Measurements from ENCODE around the gene TUSC1.
"Not testable (repeated sequence)": the region's sequence is repeated elsewhere in the genome, so short reads cannot be mapped to it uniquely, and the experiment has no call there.

Gene TUSC1

DNA sequence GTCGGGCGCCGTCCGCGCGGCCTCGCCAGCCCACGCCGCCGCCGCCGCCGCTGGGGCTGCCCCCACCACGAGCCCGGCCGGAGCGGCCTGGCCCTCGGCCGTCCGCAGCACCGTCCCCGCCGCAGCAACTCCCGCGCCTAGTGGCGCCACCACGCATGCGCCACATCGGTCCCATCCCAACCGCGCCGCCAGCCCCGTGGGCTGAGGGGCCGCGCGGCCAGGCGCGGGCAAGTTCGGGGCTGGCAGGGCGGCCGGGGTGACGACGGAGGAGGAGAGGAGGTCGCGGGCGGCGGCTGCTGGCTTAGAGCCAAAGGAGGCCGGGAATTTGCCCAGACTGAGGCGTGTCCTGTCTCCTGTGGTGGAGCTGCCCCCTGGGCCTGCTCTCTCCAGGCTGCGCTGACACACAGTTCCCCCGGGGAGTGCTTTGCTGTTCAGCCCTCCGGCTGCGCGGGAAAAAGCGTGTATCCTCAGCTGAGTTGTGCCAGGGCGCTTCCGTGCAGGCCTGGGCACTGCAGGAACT, at the start of gene TUSC1:
TSS of gene TUSC1 (minus strand) at position 298 of the 520 bp plus-strand sequence. CDS start at position 166, 132 bp downstream.
- DNase-seq = no peak

DNA sequence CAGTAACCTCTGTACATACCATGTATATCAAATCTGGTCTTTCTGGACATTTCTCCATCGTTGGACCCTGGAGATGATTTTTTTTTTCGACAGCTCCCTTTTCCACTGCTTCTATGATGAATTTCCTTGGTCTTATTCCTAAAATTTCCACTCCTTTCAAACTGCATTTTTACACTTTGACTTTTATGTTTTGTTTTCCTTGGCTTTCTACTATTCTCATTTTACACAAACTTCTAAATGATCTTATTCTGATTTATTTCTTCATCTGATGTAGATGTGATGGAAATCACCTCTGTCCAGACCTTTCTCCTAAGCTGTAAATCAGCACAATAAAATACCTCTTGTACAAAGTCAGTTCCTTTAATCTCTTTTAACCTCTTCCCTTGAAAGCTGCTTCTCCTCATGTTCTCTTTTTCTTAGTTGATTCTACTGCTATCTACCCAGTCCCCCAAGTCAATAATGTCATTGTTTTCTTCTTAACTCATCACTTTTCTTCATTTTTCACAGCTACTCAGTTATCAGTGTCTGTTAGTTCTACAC, 48.7 kb upstream of the TUSC1 start:
- DNase-seq = no peak

DNA sequence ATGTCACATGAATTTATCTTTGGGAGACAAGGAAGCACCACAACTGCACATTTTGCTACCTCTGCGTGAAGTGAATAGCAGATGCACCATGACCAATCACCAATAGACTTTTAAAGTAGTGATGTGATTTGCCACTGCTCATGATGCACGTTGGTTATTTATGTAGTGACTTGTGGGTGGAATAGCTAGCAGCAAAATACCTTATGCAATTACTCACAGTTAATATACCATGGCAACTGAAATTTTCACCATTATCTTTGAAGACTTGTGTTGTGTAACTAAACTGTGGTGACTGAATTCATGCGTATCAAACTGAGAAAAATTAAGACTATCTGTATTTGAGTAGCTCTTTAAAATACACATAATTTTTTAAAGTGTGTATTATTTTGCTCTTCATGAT, 46.2 kb upstream of the TUSC1 start:
- no peak for DNase-seq

DNA sequence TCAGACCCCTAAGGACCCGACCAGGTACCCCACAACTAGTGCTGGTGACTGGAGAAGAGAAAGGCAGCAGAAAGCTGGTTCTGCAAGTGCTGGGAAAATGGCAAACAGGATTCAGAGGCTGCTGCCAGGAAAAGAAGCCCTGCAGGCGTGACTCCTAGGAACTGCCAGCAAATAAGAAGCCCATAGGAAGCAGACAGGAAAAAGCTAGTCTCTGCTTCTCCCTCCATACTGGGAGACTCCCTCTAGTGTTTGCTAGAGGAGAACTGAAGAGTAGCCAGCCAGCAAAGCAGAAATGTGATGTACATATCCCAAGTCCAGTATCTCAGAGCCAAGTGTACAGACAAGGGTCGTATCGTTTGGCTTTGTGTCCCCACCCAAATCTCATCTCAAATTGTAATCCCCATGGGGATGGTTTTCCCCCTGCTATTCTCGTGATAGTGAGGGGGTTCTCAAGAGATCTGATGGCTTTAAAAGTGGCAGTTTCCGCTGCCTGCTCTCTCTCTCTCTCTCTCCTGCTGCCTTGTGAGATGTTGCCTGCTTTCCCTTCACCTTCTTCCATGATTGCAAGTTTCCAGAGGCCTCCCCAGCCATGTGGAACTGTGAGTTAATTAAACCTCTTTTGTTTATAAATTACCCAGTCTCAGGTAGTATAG, 38.1 kb upstream of the TUSC1 start:
- DNase-seq = no peak

DNA sequence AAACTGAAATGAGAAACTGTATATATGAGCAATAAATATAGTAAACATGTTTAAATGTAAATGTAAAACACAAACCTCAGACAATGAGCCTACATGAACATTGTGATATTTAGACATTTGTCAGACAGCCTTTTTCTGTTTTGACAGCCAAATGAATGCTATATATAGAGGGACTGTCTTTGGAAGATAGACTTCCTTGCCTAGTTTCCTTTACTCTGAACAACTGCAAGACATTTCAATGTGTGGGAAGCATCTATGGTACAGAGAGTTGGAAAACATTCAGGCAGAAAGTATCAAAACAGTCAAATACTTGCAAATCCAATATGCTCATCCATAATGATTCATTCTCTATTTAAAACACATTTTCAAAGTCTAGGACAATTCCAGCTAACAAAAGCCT, 31.7 kb upstream of the TUSC1 start:
- no peak for DNase-seq

DNA sequence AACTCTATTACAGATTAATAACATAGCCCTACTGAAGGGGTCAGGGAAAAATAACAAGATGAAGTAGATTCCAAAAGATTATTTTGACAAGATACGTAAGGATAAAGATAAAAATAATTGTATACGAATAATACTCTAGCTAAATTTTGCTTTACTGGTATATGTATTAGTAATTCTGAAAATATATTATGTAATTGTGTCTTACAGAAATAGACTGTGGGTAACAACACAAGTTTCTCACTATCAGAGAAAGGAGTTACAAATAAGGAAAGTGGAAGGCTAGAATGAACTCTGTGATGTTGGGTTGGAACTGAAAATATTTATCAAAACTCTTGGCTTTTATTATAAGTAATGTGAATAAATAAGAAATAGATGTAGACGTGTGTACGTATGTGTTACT, 26.6 kb upstream of the TUSC1 start:
- DNase-seq = no peak

DNA sequence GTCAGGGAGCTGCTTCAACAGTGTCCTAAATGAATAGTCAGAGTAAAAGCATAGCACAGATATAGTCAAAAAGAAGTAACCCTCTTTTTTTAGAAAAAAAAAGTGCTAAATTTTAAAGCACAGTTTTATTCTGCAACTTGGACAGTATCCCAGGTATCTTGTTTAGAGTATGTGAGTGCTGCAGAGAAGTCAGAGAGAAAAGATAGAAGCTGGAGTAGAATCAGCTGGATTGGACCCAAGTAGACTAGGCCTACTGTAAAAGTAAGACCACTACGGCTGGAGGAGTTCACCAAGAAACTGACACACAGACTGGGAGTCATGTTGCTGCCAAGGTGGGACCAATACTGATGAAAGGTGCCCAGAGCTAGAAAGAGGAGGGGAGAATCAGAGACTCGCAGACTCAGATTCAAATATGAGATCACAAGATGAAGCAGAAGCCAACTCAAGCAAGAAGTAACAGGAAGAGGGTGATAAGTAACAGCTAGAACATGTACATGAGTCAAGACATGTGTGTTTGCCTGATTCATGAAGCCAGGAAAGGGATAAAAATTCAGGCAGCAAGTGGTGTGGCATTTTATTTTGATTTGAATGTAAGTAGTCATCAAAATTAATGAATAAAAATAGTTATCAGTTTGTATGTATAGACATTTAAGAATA, 25.6 kb upstream of the TUSC1 start:
- no peak for DNase-seq

DNA sequence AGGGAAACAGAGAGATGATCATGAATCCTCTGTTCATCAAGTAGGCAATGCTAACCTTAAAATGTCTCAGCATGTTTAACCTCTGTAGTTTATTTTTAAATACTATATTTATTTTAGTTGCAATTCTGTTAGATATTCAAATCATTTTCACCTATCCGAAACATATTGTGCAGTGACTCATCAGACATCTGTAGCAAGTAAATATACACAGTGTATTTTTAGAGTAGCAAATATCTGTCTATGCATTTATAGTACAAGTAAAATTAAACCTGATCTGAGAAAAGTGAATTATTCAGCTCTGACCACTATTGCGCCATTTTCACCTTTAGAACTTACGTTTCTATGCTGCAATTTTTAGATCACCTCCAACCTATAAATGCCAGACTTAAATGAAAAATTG, 24.3 kb upstream of the TUSC1 start:
- no peak for DNase-seq

DNA sequence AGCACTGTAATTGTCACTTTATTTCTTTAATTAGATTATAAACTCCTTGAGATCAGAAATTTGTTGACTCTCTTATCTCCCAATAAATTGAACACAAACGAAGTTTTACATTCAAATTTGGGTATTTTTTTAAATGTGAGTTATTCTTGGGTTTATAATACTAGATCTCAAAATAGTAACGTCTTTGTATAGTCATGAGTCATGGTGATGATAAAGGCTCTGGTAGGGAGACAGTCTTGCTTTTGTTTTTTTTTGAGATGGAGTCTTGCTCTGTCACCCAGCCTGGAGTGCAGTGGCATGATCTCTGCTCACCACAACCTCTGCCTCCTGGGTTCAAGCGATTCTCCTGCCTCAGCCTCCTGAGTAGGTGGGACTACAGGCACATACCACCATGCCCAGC, 22.7 kb upstream of the TUSC1 start:
- not testable (repeated sequence) for DNase-seq

DNA sequence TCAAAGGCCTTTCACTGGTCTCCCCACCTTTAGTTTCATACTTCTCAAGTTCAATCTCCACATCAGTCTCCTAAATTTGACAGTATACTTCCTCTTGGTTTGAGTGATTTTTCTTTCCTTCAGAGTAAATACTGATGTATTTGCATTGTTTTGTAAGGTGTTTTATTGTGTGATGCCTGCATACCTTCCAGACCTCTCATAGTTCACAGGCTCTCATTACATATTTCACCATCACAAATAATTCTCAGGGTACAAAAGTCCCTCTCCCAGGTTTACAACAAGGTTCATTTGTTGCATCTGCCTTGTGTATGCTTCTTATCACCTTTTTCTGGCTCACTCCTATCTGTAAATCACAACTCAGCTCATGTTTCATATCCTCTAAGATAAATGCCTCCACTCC, 22.2 kb upstream of the TUSC1 start:
- DNase-seq = no peak

DNA sequence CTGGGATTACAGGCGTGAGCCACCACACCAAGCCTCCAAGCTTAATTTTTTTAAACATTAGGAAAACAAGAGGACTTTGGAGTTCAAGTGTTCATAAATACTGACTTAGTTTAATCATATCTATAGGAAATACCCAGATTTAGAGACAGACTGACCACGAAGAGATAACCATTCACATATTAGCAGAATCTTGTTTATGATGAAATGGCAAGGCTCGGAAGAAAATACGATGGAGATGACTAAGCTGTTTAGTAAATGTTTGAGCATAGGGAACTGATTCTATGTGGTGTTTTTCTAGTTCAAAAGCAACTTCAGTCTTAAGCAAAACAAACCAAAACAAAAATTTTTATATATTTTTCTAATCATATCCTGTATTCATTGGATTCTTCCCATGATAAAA, 13.5 kb upstream of the TUSC1 start:
- no peak for DNase-seq

DNA sequence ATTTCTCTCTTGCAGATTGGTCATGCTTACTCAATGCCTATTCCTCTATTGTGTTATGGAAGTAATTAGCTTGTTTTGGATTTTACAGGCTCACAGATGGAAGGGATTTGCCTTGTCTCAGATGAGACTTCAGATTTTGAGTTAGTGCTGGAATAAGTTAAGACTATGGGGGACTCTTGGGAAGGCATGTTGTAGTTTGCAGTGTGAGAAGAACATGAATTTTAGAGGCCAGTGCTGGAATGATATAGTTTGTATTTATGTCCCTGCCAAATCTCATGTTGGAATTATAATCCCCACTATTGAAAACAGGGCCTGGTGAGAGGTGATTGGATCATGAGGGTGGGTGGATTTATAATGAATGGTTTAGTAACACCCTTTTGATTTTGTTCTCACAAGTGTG, 6.1 kb upstream of the TUSC1 start:
- DNase-seq = no peak

DNA sequence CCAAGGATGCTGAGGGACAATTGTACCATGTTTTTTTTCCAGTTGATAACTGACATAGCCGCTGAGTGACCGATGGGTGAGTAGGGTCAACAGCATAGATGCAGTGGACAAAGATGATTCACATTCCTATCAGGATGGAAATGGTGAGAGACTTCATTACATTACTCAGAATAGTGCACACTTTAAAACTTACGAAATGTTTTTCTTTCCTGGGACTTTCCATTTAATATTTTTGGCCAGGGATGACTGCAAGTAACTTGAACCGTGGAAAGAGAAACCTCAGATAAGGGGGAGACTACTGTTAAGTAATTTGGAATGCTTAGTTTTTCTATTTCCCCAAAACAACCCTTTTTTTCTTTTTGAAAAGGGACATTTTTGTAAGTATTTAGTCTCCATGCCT, 3.0 kb upstream of the TUSC1 start:
- no peak for DNase-seq

DNA sequence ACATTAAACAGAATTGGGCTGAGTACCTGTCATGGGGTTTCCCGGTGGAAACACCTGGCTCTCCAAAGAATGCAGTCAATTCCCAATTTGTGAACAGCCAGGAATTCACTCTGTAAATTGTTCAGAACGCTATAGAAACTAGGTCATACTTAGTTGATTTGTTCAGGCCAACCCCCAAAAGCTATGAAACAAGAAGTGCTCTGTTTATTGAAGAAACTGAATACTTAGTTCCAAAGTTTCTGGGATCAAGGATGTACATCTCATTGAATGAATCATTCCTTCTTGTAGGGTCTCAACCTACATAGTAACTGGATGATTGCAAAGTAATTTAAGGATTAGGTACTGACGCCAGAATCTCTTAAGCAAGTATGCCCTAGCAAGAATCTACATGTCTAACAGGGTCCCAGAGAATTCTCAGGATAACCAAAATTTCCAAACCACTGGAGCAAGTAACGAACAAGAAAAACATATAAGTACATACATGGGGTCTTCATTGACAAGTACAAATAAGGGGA, 659 bp upstream of the TUSC1 start:
- no peak for DNase-seq

DNA sequence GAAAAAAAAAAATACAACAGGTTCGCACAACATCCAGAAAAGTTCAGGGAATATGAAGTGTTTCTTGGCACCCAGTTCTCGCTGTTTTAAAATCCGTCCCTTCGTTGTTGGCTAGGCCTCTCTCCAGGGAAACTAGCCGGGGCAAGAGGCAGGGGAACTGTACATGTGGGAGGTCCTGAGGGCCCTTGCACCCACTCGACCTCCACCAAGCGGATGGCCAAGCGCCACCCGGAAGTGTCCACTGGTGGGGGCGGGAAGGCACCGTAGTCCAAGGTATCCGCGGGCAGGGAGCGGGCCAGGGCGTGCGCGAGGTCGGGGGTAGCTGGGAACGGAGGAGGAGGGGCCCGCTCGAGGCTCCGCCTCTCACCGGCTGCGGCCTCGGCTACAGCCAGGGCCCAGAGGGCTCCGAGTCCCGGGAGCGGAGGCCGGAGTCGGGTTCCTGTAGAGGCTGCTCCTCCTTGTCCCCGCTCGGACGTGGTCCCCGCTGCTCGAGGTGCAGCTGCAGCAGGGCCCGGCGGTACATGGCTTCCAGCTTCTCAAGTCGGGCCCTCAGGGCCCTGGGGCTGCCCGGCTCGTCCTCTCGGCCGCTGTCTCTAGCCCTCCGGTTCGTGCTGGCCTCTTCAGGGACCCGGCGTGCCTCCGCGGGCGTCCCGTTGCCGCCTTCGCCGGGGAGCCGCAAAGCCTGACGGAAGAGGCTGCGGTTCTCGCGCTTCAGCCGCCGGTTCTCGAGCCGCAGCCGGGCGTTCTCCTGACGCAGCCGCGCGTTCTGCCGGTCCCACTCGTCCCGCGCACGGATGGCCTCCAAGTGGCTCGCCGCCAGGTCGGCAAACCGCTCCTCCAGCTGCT, 720 bp downstream of the TUSC1 start:
- no peak for DNase-seq

DNA sequence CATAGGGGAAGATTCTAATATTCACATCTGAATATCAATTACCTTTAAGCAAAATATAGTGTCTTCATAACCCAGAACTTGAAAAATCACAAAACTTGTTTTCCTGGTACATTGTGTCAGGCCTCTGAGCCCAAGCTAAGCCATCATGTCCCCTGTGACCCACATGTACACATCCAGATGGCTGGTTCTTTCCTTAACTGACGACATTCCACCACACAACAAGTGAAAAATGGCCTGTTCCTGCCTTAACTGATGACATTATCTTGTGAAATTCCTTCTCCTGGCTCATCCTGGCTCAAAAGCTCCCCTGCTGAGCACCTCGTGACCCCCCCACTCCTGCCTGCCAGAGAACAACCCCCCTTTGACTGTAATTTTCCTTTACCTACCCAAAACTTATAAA, 2.4 kb downstream of the TUSC1 start:
- not testable (repeated sequence) for DNase-seq

DNA sequence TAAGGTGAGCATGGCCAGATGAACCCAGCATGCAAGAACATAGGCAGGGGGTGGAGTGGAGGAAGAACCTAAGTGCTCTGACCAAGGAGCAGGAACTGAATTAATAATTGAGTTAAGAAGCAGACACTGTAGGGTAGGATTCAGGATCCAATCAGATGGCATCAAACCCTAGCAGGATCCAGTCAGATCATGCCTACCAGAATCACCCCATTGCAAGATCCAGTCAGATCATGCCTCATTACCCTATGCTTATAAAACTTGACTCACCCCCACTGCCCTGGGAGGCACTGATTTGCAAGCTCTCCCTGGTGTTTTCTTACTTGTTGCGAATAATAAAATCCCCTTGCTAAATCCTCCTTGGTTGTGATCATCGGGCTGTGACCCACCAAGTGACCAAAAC, 19.7 kb downstream of the TUSC1 start:
- DNase-seq = no peak

DNA sequence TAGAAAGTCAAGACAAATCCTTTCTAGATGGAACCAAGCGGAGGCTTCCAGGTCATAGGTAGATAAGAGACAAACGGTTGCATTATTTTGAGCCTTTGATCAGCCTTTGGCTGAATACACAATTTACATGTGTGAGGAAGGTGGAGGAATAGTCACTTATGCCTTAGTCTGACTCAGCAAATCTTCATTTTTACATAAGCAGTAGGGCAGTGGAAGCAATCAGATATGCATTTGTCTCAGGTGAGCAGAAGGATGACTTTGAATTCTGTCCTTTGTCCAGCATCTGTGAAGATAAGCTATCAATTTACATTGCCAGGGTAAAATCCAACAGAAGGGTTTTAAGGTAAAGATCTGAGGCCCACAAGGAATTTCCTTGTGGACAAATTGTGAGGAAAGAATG, 23.8 kb downstream of the TUSC1 start:
- no peak for DNase-seq

DNA sequence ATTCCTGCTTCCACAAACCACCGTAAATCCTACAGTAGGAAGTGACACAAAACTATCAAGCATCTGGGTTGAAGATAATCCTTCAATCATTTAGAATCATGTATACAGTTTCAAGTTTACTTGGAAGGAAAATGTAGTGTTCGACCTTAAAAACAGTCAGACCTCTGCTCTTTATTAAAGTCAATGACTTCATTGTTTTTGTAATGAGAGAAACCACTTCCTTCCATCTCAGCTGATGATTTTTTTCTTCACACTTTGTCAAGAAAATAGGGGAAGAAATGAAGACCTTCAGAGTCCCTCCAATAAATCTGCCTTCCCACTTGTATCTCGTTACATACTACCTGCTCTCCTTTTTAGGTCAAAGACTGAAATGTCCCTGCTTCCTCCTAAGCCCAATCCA, 30.1 kb downstream of the TUSC1 start:
- DNase-seq = no peak

DNA sequence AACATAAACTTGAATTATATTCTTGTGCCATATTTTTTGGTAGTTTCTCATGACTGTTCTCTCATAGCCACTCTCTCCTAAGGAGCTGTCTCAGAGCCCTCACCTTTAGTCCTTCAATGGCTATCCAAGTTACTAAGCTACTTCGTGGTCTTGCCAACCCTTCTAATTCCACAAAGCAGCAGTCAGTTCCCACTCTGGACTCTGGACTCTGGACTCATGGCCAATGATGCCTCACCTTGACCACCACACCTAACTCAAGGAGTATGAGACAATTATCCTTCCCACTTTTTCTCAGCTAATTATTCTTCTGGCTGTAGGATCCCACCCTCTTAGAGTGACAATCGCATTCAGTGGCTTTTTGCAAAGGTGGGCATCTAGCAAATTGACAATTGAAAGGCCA, 42.2 kb downstream of the TUSC1 start:
- no peak for DNase-seq

DNA sequence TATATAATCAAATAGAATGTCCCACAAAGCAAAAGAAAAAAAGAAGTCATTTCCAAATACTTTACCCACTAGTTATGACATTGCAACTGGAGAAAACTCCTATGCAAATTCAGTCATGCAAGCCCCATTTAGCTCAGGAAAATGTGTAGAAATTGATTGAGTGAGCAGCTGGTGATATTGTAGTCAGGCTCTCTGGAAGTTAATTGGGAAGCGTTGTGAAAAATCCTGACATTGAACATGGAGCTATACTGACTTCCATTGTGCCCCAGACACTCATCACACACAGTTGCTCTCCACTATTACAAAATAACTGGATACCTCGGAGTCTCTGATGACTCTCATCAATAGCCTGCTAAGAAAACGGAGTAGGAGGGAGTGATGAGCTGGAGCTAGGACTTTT, 49.0 kb downstream of the TUSC1 start:
- DNase-seq = no peak

All from NK-92 treated with Interleukin-12 subunit alpha and Interleukin-12 subunit beta, amount 100 ng/mL, for 24 hours (cell line).